H9 (cell line): ENCODE results near the gene PCCB. TPM values are rescaled to one million over a fixed set of nuclear protein-coding genes. Genes with fewer than 3 reads are reported as not detected.

Experiments
- DNase-seq: peaks from one replicate; pipeline ENCODE4 v3.0.0-alpha.2; 2017
- H2AFZ ChIP-seq: one replicate; pipeline ENCODE4 v1.6.1; 2013; ENCODE audit warnings: mild to moderate bottlenecking, low read length, control low read depth, moderate library complexity
- H2AK5ac ChIP-seq: 2 replicates; pipeline ENCODE4 v1.6.1; 2013; ENCODE audit warnings: low read length, control low read depth, mixed read lengths; ENCODE audit not compliant: insufficient read length
- H2BK120ac ChIP-seq: one replicate; pipeline ENCODE4 v1.6.1; 2013; ENCODE audit warnings: low read depth, mild to moderate bottlenecking, low read length, control low read depth, inconsistent platforms; ENCODE audit not compliant: poor library complexity, severe bottlenecking
- H2BK12ac ChIP-seq: 2 replicates; pipeline ENCODE4 v1.6.1; 2013; ENCODE audit warnings: low read length, control low read depth, mixed read lengths, low read depth; ENCODE audit not compliant: insufficient read length
- H2BK15ac ChIP-seq: 2 replicates; pipeline ENCODE4 v1.6.1; 2013; ENCODE audit warnings: low read depth, low read length, control low read depth
- H2BK20ac ChIP-seq: one replicate; pipeline ENCODE4 v1.6.1; 2013; ENCODE audit warnings: low read depth, mild to moderate bottlenecking, low read length, control low read depth, inconsistent platforms; ENCODE audit not compliant: poor library complexity, severe bottlenecking
- H2BK5ac ChIP-seq: 2 replicates; pipeline ENCODE4 v1.6.1; 2013; ENCODE audit warnings: low read length, control low read depth, mixed read lengths; ENCODE audit not compliant: insufficient read length
- H3K14ac ChIP-seq: 2 replicates; pipeline ENCODE4 v1.6.1; 2013; ENCODE audit warnings: low read length, control low read depth; ENCODE audit not compliant: insufficient read depth
- H3K18ac ChIP-seq: 2 replicates; pipeline ENCODE4 v1.6.1; 2013; ENCODE audit warnings: low read depth, mild to moderate bottlenecking, mixed read lengths, low read length, control low read depth; ENCODE audit not compliant: insufficient read length
- H3K23ac ChIP-seq: 2 replicates; pipeline ENCODE4 v1.6.1; 2013; ENCODE audit warnings: low read length, control low read depth, mixed read lengths, low read depth; ENCODE audit not compliant: insufficient read length
- H3K23me2 ChIP-seq: 2 replicates; pipeline ENCODE4 v1.6.1; 2013; ENCODE audit warnings: low read depth, mild to moderate bottlenecking, mixed read lengths, low read length, control low read depth; ENCODE audit not compliant: insufficient read length, poor library complexity, severe bottlenecking
- H3K27ac ChIP-seq: 2 replicates; pipeline ENCODE4 v1.5.1; 2013; ENCODE audit warnings: low read length, control low read depth, mixed read lengths, low read depth; ENCODE audit not compliant: insufficient read length
- H3K27me3 ChIP-seq: 2 replicates; pipeline ENCODE4 v1.6.1; 2013; ENCODE audit warnings: low read length, control low read depth, inconsistent platforms; ENCODE audit not compliant: insufficient read depth
- H3K4ac ChIP-seq: 2 replicates; pipeline ENCODE4 v1.6.1; 2013; ENCODE audit warnings: low read depth, mild to moderate bottlenecking, control low read depth, inconsistent platforms, low read length, moderate library complexity
- H3K4me1 ChIP-seq: 2 replicates; pipeline ENCODE4 v1.6.1; 2013; ENCODE audit warnings: low read length, control low read depth, inconsistent platforms; ENCODE audit not compliant: insufficient read depth
- H3K4me2 ChIP-seq: 2 replicates; pipeline ENCODE4 v1.6.1; 2013; ENCODE audit warnings: low read length, control low read depth, mixed read lengths; ENCODE audit not compliant: insufficient read length, insufficient read depth
- H3K56ac ChIP-seq: 2 replicates; pipeline ENCODE4 v1.6.1; 2013; ENCODE audit warnings: low read depth, mild to moderate bottlenecking, mixed read lengths, low read length, control low read depth; ENCODE audit not compliant: insufficient read length
- H3K79me1 ChIP-seq: 2 replicates; pipeline ENCODE4 v1.6.1; 2013; ENCODE audit warnings: low read depth, mild to moderate bottlenecking, moderate library complexity, low read length, control low read depth, inconsistent platforms; ENCODE audit not compliant: insufficient read depth, poor library complexity, severe bottlenecking
- H3K79me2 ChIP-seq: 2 replicates; pipeline ENCODE4 v1.6.1; 2013; ENCODE audit warnings: low read length, control low read depth, inconsistent platforms; ENCODE audit not compliant: insufficient read depth
- H3K9ac ChIP-seq: 2 replicates; pipeline ENCODE4 v1.6.1; 2013; ENCODE audit warnings: low read length, control low read depth, mixed read lengths; ENCODE audit not compliant: insufficient read length; ENCODE audit errors: extremely low read depth
- H3K9me3 ChIP-seq: one replicate; pipeline ENCODE4 v1.6.1; 2013; ENCODE audit warnings: low read depth, low read length, inconsistent platforms; ENCODE audit not compliant: control insufficient read depth
- H3T11ph ChIP-seq: one replicate; pipeline ENCODE4 v1.6.1; 2013; ENCODE audit warnings: mild to moderate bottlenecking, low read length, control low read depth, inconsistent platforms
- H4K20me1 ChIP-seq: one replicate; pipeline ENCODE4 v1.6.1; 2013; ENCODE audit not compliant: control insufficient read depth, insufficient read length, insufficient read depth
- H4K5ac ChIP-seq: 2 replicates; pipeline ENCODE4 v1.6.1; 2013; ENCODE audit warnings: low read depth, mild to moderate bottlenecking, mixed read lengths, low read length, control low read depth; ENCODE audit not compliant: insufficient read length
- H4K8ac ChIP-seq: replicated peaks from 2 replicates; pipeline ENCODE4 v1.6.1; 2013; ENCODE audit warnings: low read length, control low read depth, mixed read lengths, low read depth; ENCODE audit not compliant: insufficient read length
- H4K91ac ChIP-seq: 2 replicates; pipeline ENCODE4 v1.6.1; 2013; ENCODE audit warnings: low read depth, mild to moderate bottlenecking, moderate library complexity, mixed read lengths, low read length, control low read depth; ENCODE audit not compliant: insufficient read length
- H3K27ac Mint-ChIP-seq, 3 experiments: 2 replicates in 2 of 3; 3 replicates in 1 of 3; pipeline ENCODE4 v1.8.0; 2020 to 2021; ENCODE audit warnings: mixed read lengths in 3 of 3, mild to moderate bottlenecking in 1 of 3, moderate library complexity in 1 of 3
- H3K27me3 Mint-ChIP-seq: 2 replicates; pipeline ENCODE4 v1.8.0; 2021; ENCODE audit warnings: low read depth, mild to moderate bottlenecking, moderate library complexity, mixed read lengths
- H3K36me3 Mint-ChIP-seq, 3 experiments: 2 replicates in 2 of 3; 3 replicates in 1 of 3; pipeline ENCODE4 v1.8.0; 2020 to 2021; ENCODE audit warnings: low read depth in 3 of 3, mixed read lengths in 3 of 3; ENCODE audit not compliant: insufficient read depth in 1 of 3
- H3K4me1 Mint-ChIP-seq, 2 experiments: 2 replicates each; pipeline ENCODE4 v1.8.0; 2020; ENCODE audit warnings: mixed read lengths in 2 of 2
- H3K4me3 Mint-ChIP-seq, 2 experiments: 2 replicates in 1 of 2; 3 replicates in 1 of 2; pipeline ENCODE4 v1.8.0; 2020 to 2021; ENCODE audit warnings: mild to moderate bottlenecking in 2 of 2, mixed read lengths in 2 of 2, moderate library complexity in 1 of 2
- H3K9me3 Mint-ChIP-seq, 2 experiments: 2 replicates in 1 of 2; 3 replicates in 1 of 2; pipeline ENCODE4 v1.8.0; 2020; ENCODE audit warnings: mild to moderate bottlenecking in 2 of 2, mixed read lengths in 2 of 2, moderate library complexity in 1 of 2
- CTCF ChIP-seq: fragments of 200-600 bp; sonication (generic); conservative IDR thresholded peaks from 3 replicates; pipeline ENCODE4 v1.8.0; 2021; ENCODE audit warnings: antibody characterized with exemption, mild to moderate bottlenecking
- WGBS: extraction: QIAGEN DNeasy Blood & Tissue Kit; methylation state at CpG from one replicate; pipeline ENCODE4 v1.1.7; 2013; ENCODE audit warnings: missing lambda C conversion rate, low lambda C conversion rate, mixed read lengths; ENCODE audit not compliant: insufficient read length; ENCODE audit errors: extremely low coverage; 5-methylcytosine and 5-hydroxymethylcytosine counted together
- total RNA-seq: library from RNA; stranded (reverse); gene quantifications from 2 replicates; pipeline ENCODE4 v1.2.1, GENCODE V29; 2021

The PCCB gene
- total RNA-seq, 1 experiment from 2014 or later: 68.9 TPM

GRCh38 chr3:136249091-136249490, 1.0 kb upstream of the PCCB start:
- peak overlapping the region in 1 of 3 experiments; percentile 9; a peak in 1 of 7 replicates for H3K27ac Mint-ChIP-seq
- no peaks in the 10 kb centered on the region for H3K9me3 Mint-ChIP-seq

More at GRCh38 chr3:136249091-136249490, 1.0 kb upstream of the PCCB start:
- no peak overlapping the region for H2BK120ac ChIP-seq
- H4K5ac ChIP-seq: no peak overlapping the region
- TF ChIP-seq CTCF: no peak
- H3K27me3 Mint-ChIP-seq: no peaks in the 10 kb centered on the region; the same call in 1 of the 2 replicates
- no peak overlapping the region for H2BK15ac ChIP-seq
- H3K4me3 Mint-ChIP-seq: no peak overlapping the region
- H3K79me2 ChIP-seq: no peaks in the 10 kb centered on the region; the same call in none of the 2 replicates
- no peak overlapping the region for H2BK12ac ChIP-seq
- H4K91ac ChIP-seq: no peak overlapping the region
- no peaks in the 10 kb centered on the region for H3K27me3 ChIP-seq
- H3K36me3 Mint-ChIP-seq: peaks cover 0 to 2% (median 0%) of the 10 kb centered on the region in 3 experiments; a peak in 3 of 7 replicates
- H4K8ac ChIP-seq: no peak overlapping the region
- H3K23ac ChIP-seq: no peak overlapping the region
- H3K9ac ChIP-seq: no peak overlapping the region
- no peak overlapping the region for H2AFZ ChIP-seq
- no peaks in the 10 kb centered on the region for H3K4me1 ChIP-seq
- H3K4ac ChIP-seq: no peak overlapping the region
- no peak overlapping the region for H3K4me2 ChIP-seq
- H3K56ac ChIP-seq: no peak overlapping the region
- H3K9me3 ChIP-seq: no peaks in the 10 kb centered on the region
- no peak overlapping the region for H2BK5ac ChIP-seq
- no peak overlapping the region for H3K27ac ChIP-seq
- no peaks in the 10 kb centered on the region for H4K20me1 ChIP-seq
- H3K4me1 Mint-ChIP-seq: peaks cover 19 to 22% of the 10 kb centered on the region in 2 experiments
- no CpG with 5 or more reads among the region's 3 CpGs for WGBS
- H2AK5ac ChIP-seq: no peak overlapping the region
- H2BK20ac ChIP-seq: no peak overlapping the region
- no peaks in the 10 kb centered on the region for H3K79me1 ChIP-seq
- H3K23me2 ChIP-seq: no peaks in the 10 kb centered on the region
- no peak overlapping the region for H3K14ac ChIP-seq
- H3T11ph ChIP-seq: no peak overlapping the region
- no peak overlapping the region for H3K18ac ChIP-seq
- no peak for DNase-seq
